Endothelial cell of umbilical vein (primary cell): ENCODE data around the gene OMA1. TPM values are rescaled to one million over a fixed set of nuclear protein-coding genes. Genes with fewer than 3 reads are reported as not detected.

Experiments used
- BruUV-seq: library from RNA; stranded (reverse); fragments of 400-500 nt; replicated peaks from 2 replicates; lab custom pipeline; 2021; lab: Mats Ljungman, UMichigan
- CTCF ChIA-PET: fragments of 300-600, 350-600 bp; sonication (Branson Sonifier 250); formaldehyde crosslinking; loops from one replicate; lab custom pipeline; 2021; ENCODE audit warnings: antibody characterized with exemption, inconsistent platforms; lab: Charles Lee
- POLR2A ChIA-PET: fragments of 300-600, 350-600 bp; sonication (Branson Sonifier 250); formaldehyde crosslinking; loops from one replicate; lab custom pipeline; 2021; ENCODE audit warnings: antibody characterized with exemption, inconsistent platforms; lab: Charles Lee
- DNase-seq: peaks from one replicate; pipeline ENCODE4 v3.0.0-alpha.2; 2011; ENCODE audit warnings: low read depth, low spot score
- FAIRE-seq: peaks from 2 replicates; lab custom pipeline; 2011; peaks lifted over from hg19 to GRCh38; lab: Jason Lieb, UNC
- H2AFZ ChIP-seq: 2 replicates; pipeline ENCODE4 v1.6.0; 2012; ENCODE audit warnings: low read depth, low read length, control low read depth, inconsistent platforms
- H3K27ac ChIP-seq: 2 replicates; pipeline ENCODE4 v1.5.1; 2011; ENCODE audit warnings: low read depth, mild to moderate bottlenecking, control low read depth, low read length, moderate library complexity; ENCODE audit not compliant: insufficient read depth
- H3K27me3 ChIP-seq, 2 experiments: 2 replicates each; pipeline versions ENCODE4 v1.6.0 to v1.6.1; 2011; ENCODE audit warnings: low read length in 2 of 2, mixed read lengths in 1 of 2; ENCODE audit not compliant: control insufficient read depth in 2 of 2, insufficient read depth in 2 of 2
- H3K36me3 ChIP-seq, 2 experiments: 2 replicates in 1 of 2; 3 replicates in 1 of 2; pipeline ENCODE4 v1.5.1; 2011; ENCODE audit warnings: low read length in 2 of 2, mild to moderate bottlenecking in 1 of 2, moderate library complexity in 1 of 2; ENCODE audit not compliant: control insufficient read depth in 2 of 2, insufficient read depth in 2 of 2; ENCODE audit errors: extremely low read depth in 1 of 2
- H3K4me1 ChIP-seq: 3 replicates; pipeline ENCODE4 v1.5.1; 2011; ENCODE audit warnings: mild to moderate bottlenecking, low read length; ENCODE audit not compliant: control insufficient read depth, insufficient read depth; ENCODE audit errors: extremely low read depth
- H3K4me2 ChIP-seq: 2 replicates; pipeline ENCODE4 v1.6.1; 2011; ENCODE audit warnings: low read length, control low read depth, mixed read lengths; ENCODE audit not compliant: insufficient read depth
- H3K4me3 ChIP-seq, 3 experiments: fragments of 200-600 bp in 1 of 3; sonication (generic), shearing (Covaris generic) in 1 of 3; replicated peaks in 1 of 3; 2 replicates each; pipeline ENCODE4 v1.5.1; 2011 to 2016; ENCODE audit warnings: control low read depth in 3 of 3, low read length in 3 of 3, mild to moderate bottlenecking in 2 of 3, inconsistent platforms in 1 of 3, low read depth in 1 of 3, moderate library complexity in 1 of 3; ENCODE audit not compliant: insufficient read depth in 1 of 3
- H3K79me2 ChIP-seq: 2 replicates; pipeline ENCODE4 v1.6.0; 2012; ENCODE audit warnings: low read length, inconsistent platforms; ENCODE audit not compliant: control insufficient read depth, insufficient read depth
- H3K9ac ChIP-seq: replicated peaks from 2 replicates; pipeline ENCODE3; 2011; ENCODE audit warnings: low read length, control low read depth; ENCODE audit not compliant: insufficient read depth; ENCODE audit errors: extremely low read depth
- H3K9me1 ChIP-seq: replicated peaks from 3 replicates; pipeline ENCODE4 v1.6.0; 2011; ENCODE audit warnings: mild to moderate bottlenecking, low read length; ENCODE audit not compliant: control insufficient read depth, insufficient read depth; ENCODE audit errors: extremely low read depth
- H3K9me3 ChIP-seq: replicated peaks from 2 replicates; pipeline ENCODE4 v1.5.1; 2012; ENCODE audit warnings: low read length, inconsistent platforms; ENCODE audit not compliant: control insufficient read depth, insufficient read depth
- H4K20me1 ChIP-seq: replicated peaks from 2 replicates; pipeline ENCODE3; 2011; ENCODE audit warnings: mild to moderate bottlenecking, low read length; ENCODE audit not compliant: control insufficient read depth, insufficient read depth; ENCODE audit errors: extremely low read depth
- CTCF ChIP-seq, 2 donors: IDR thresholded peaks; 1 replicate in 1 of 2; 2 replicates in 1 of 2; pipeline ENCODE4 v1.5.1; 2011; ENCODE audit warnings: low read length in 2 of 2, mild to moderate bottlenecking in 2 of 2, moderate library complexity in 2 of 2, control low read depth in 1 of 2, inconsistent platforms in 1 of 2, low read depth in 1 of 2; ENCODE audit not compliant: insufficient read depth in 1 of 2; ENCODE audit errors: extremely low read depth in 1 of 2
- EZH2 ChIP-seq: IDR thresholded peaks from 2 replicates; pipeline ENCODE4 v1.6.1; 2012; ENCODE audit warnings: borderline replicate concordance, low read depth, mild to moderate bottlenecking, moderate library complexity, low read length, inconsistent platforms; ENCODE audit not compliant: severe bottlenecking
- FOS ChIP-seq: IDR thresholded peaks from 2 replicates; pipeline ENCODE4 v1.6.1; 2011; ENCODE audit warnings: mild to moderate bottlenecking, low read length, moderate library complexity, borderline replicate concordance; ENCODE audit not compliant: insufficient read depth
- GATA2 ChIP-seq: IDR thresholded peaks from 2 replicates; pipeline ENCODE4 v1.7.0; 2011; ENCODE audit warnings: low read depth, mild to moderate bottlenecking, moderate library complexity, mixed read lengths, low read length; ENCODE audit not compliant: insufficient read length, insufficient read depth
- JUN ChIP-seq: IDR thresholded peaks from 2 replicates; pipeline ENCODE4 v1.6.1; 2011; ENCODE audit warnings: borderline replicate concordance, low read depth; ENCODE audit not compliant: insufficient read length, insufficient read depth
- MAX ChIP-seq: IDR thresholded peaks from 2 replicates; pipeline ENCODE4 v1.6.1; 2011; ENCODE audit not compliant: insufficient read depth, insufficient read length
- MYC ChIP-seq: IDR thresholded peaks from one replicate; pipeline ENCODE4 v1.6.1; 2011; ENCODE audit warnings: mild to moderate bottlenecking, low read depth, low read length
- POLR2A ChIP-seq: IDR thresholded peaks from 2 replicates; pipeline ENCODE4 v1.6.1; 2012; ENCODE audit warnings: low read depth, mild to moderate bottlenecking, control low read depth, low read length
- POLR2AphosphoS5 ChIP-seq: IDR thresholded peaks from 2 replicates; pipeline ENCODE4 v1.6.1; 2012; ENCODE audit warnings: low read depth, mild to moderate bottlenecking, control low read depth, low read length, moderate library complexity; ENCODE audit not compliant: insufficient read depth
- dilution Hi-C: fragments of 300-500 bp; cut with MboI; formaldehyde crosslinking; loops from one replicate; pipeline ENCODE4 v1.15.0; 2019; ENCODE audit warnings: low sequenced_read_pairs; ENCODE audit not compliant: extremely low pct_ligation_motif_present
- intact Hi-C: fragments of 100-400 bp; cut with micrococcal nuclease; formaldehyde crosslinking; loops from one replicate; pipeline ENCODE4 v1.10.0; 2022
- polyA plus RNA-seq, 4 experiments: library from polyadenylated mRNA; depleted of rRNA in 3 of 4; stranded (reverse) in 3 of 4; unstranded in 1 of 4; fragments of >200 nt; gene quantifications; 2 replicates each; pipeline versions ENCODE4 v1.2.1 to v1.2.3, GENCODE V29; 2011 to 2012; ENCODE audit warnings: missing spikeins in 1 of 4
- total RNA-seq: library from RNA; stranded (reverse); gene quantifications from 2 replicates; pipeline ENCODE4 v1.2.3, GENCODE V29; 2021

OMA1 gene
- total and polyA plus RNA-seq, 2 donors (not counting 3 experiments of a cell fraction or from before 2014, with no cell fraction given), result 4.0 to 4.6 TPM

- TF ChIP-seq MYC, result no peak
- TF ChIP-seq POLR2AphosphoS5, result no peak
- no peak for TF ChIP-seq EZH2
- TF ChIP-seq POLR2A, result no peak
- no peak for TF ChIP-seq CTCF (IDR thresholded peaks at IDR 0.05; ENCODE audit: extremely low read depth in 1 of 2, insufficient read depth in 1 of 2, low read depth in 1 of 2, low read length in 2 of 2)
- no peak for TF ChIP-seq FOS
- no peak for TF ChIP-seq GATA2
- TF ChIP-seq MAX, result no peak
- no peak for TF ChIP-seq JUN
- no peak overlapping the region for H3K4me3 ChIP-seq
- CTCF ChIA-PET, result interaction anchor here (1.9 kb wide), 1 partner anchor 9 kb away, joined by 5 read pairs; no protein-coding TSS in a partner anchor
- H3K4me2 ChIP-seq, result no peak overlapping the region
- POLR2A ChIA-PET, result no interaction called here
- intact Hi-C loops (no loop called here), dilution Hi-C loops (no loop called here)
- no peaks in the 10 kb centered on the region for H3K79me2 ChIP-seq
- DNase-seq (no peak), FAIRE-seq (no peak)
- H3K9ac ChIP-seq, result no peak overlapping the region
- no peaks in the 10 kb centered on the region for H3K4me1 ChIP-seq
- H3K36me3 ChIP-seq, result no peaks in the 10 kb centered on the region
- H3K27ac ChIP-seq, result no peak overlapping the region
- no peaks in the 10 kb centered on the region for H3K9me1 ChIP-seq
- no peak overlapping the region for H2AFZ ChIP-seq
- no peaks in the 10 kb centered on the region for H3K27me3 ChIP-seq
- BruUV-seq, result no TSS peak
- no peaks in the 10 kb centered on the region for H4K20me1 ChIP-seq
- H3K9me3 ChIP-seq, result no peaks in the 10 kb centered on the region
Measured at GRCh38 chr1:58487002-58487401, 59.5 kb downstream of the OMA1 start.
